Diencephalon (tissue), 1 donor: Measurements from ENCODE around the gene GPX3. TPM values are rescaled to one million over a fixed set of nuclear protein-coding genes. Genes with fewer than 3 reads are reported as not detected.

Experiments
- total RNA-seq: library from RNA; depleted of rRNA; stranded (reverse); fragments of >200 nt; gene quantifications from one replicate; pipeline ENCODE4 v1.2.3, GENCODE V29; 2014

GPX3 gene
- 9.0 TPM for total RNA-seq

GRCh38 chr5:151020304-151021110 lies at the start of gene GPX3:
GPX3 (plus strand) TSS chr5:151020591; CDS start chr5:151020655, 64 bp downstream.

Other genes starting within 250 kb of the GPX3 start
- 2.8 TPM for gene SMIM3, start 241.8 kb upstream of the GPX3 start, total RNA-seq
- gene IRGM, start 174.1 kb upstream of the GPX3 start, total RNA-seq: not detected
- 48.4 TPM for gene ZNF300, start 115.6 kb upstream of the GPX3 start, total RNA-seq
- gene TNIP1, start 60.4 kb downstream of the GPX3 start, total RNA-seq: 16.8 TPM
- 74.0 TPM for gene ANXA6, start 137.2 kb downstream of the GPX3 start, total RNA-seq
- gene CCDC69, start 203.5 kb downstream of the GPX3 start, total RNA-seq: 1.2 TPM
- 25.1 TPM for gene GM2A, start 232.6 kb downstream of the GPX3 start, total RNA-seq